ENCODE data around the gene KRTAP12-2.
"Not testable (repeated sequence)": the region's sequence is repeated elsewhere in the genome, so short reads cannot be mapped to it uniquely, and the experiment has no call there.

Gene KRTAP12-2

GRCh38 chr21:44694776-44695175, 28.0 kb upstream of the KRTAP12-2 start:
- in situ Hi-C loops (cut with HindIII; ENCODE audit: low pct_ligation_motif_present, low sequenced_read_pairs) = no loop called here
- no peak for TF ChIP-seq CTCF (IDR thresholded peaks at IDR 0.05; ENCODE audit: low read depth, low read length, missing control alignments)
- no peaks in the 10 kb centered on the region for H3K36me3 ChIP-seq (replicated peaks)
- H3K4me3 ChIP-seq (ENCODE audit: low read depth, low read length) = no peak overlapping the region
- DNase-seq = no peak
- no peak overlapping the region for H3K27ac ChIP-seq
- peaks cover 27% of the 10 kb centered on the region for H3K27me3 ChIP-seq (replicated peaks)

- H3K27me3 ChIP-seq (replicated peaks) = peaks cover 17% of the 10 kb centered on the region
- in situ Hi-C loops (cut with HindIII; ENCODE audit: low pct_ligation_motif_present, low sequenced_read_pairs) = no loop called here
Measured at GRCh38 chr21:44692798-44693512, 26.2 kb upstream of the KRTAP12-2 start.

GRCh38 chr21:44691686-44692085, 25.0 kb upstream of the KRTAP12-2 start:
- Histone ChIP-seq H3K27ac (no peak overlapping the region), H3K4me3 (ENCODE audit: low read depth, low read length) (no peak overlapping the region), H3K36me3 (replicated peaks) (no peaks in the 10 kb centered on the region), H3K27me3 (replicated peaks) (peaks cover 19% of the 10 kb centered on the region)
- in situ Hi-C loops (cut with HindIII; ENCODE audit: low pct_ligation_motif_present, low sequenced_read_pairs) = no loop called here
- TF ChIP-seq CTCF (IDR thresholded peaks at IDR 0.05; ENCODE audit: low read depth, low read length, missing control alignments) = no peak
- no peak for DNase-seq

More at GRCh38 chr21:44692798-44693512, 26.2 kb upstream of the KRTAP12-2 start:
- H3K36me3 ChIP-seq (replicated peaks) = no peaks in the 10 kb centered on the region
- TF ChIP-seq CTCF (IDR thresholded peaks at IDR 0.05; ENCODE audit: low read depth, low read length, missing control alignments) = no peak
- no peak overlapping the region for H3K27ac ChIP-seq
- no peak overlapping the region for H3K4me3 ChIP-seq (ENCODE audit: low read depth, low read length)
- DNase-seq = no peak

GRCh38 chr21:44689740-44690139, 23.0 kb upstream of the KRTAP12-2 start:
- H3K4me3 ChIP-seq (ENCODE audit: low read depth, low read length); in situ Hi-C loops (cut with HindIII; ENCODE audit: low pct_ligation_motif_present, low sequenced_read_pairs); DNase-seq; H3K27ac ChIP-seq; H3K36me3 ChIP-seq (replicated peaks): not testable (repeated sequence)
- H3K27me3 ChIP-seq (replicated peaks) = peaks cover 18% of the 10 kb centered on the region

GRCh38 chr21:44687671-44688070, 20.9 kb upstream of the KRTAP12-2 start:
- no peak for DNase-seq
- Histone ChIP-seq H3K27ac (no peak overlapping the region), H3K36me3 (replicated peaks) (no peaks in the 10 kb centered on the region), H3K4me3 (ENCODE audit: low read depth, low read length) (no peak overlapping the region), H3K27me3 (replicated peaks) (peaks cover 18% of the 10 kb centered on the region)
- no peak for TF ChIP-seq CTCF (IDR thresholded peaks at IDR 0.05; ENCODE audit: low read depth, low read length, missing control alignments)
- in situ Hi-C loops (cut with HindIII; ENCODE audit: low pct_ligation_motif_present, low sequenced_read_pairs) = no loop called here

- Histone ChIP-seq H3K4me3 (ENCODE audit: low read depth, low read length) (no peak overlapping the region), H3K36me3 (replicated peaks) (no peaks in the 10 kb centered on the region), H3K27ac (no peak overlapping the region), H3K27me3 (replicated peaks) (peaks cover 18% of the 10 kb centered on the region)
- in situ Hi-C loops (cut with HindIII; ENCODE audit: low pct_ligation_motif_present, low sequenced_read_pairs) = no loop called here
- DNase-seq = no peak
- no peak for TF ChIP-seq CTCF (IDR thresholded peaks at IDR 0.05; ENCODE audit: low read depth, low read length, missing control alignments)
Measured at GRCh38 chr21:44686843-44687561, 20.3 kb upstream of the KRTAP12-2 start.

Data from brain microvascular endothelial cell (primary cell).